AML-193 (cell line): Measurements from ENCODE around the gene NIPBL.
"Not testable (repeated sequence)": the region's sequence is repeated elsewhere in the genome, so short reads cannot be mapped to it uniquely, and the experiment has no call there.

Experiments
- DNase-seq, 2 experiments: peaks; one replicate each; lab custom pipeline; 2025; lab: John Stamatoyannopoulos, UW

Gene NIPBL

DNA sequence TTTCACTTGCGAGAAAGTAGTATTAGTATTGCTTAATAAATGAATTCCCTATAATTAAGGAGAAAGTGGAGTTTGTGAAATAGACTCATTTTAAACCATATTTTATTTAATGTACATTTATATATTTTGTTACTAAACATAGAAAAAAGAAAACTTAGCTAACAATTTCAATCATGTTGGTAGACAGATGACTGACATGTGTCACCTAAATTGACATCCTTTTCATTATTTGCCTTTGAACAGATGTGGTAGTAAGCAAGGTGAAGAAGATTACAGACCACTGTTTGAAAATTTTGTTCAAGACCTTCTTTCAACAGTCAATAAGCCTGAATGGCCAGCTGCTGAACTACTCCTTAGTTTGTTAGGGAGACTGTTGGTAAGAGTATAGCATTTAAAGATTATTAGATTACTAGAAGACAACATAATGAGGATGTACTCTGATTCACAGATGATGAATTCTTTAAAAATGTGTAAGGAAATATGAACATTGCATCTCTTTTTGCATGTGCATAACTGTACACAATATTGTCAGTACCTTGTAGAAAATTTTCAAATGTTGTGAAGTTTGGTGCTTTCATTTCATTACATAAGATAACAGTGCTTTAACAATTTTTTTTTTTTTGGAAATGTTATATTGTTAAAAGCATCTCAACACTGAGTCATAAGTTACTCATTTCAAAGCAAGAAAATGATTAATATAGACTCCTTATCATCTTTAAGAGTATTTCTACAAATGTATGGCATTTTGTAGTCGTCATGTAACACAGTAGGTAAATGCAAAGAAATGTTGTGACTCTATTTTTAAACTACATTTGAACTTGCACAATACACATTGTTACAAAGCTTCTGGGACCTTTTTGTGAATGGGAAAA lies 139.5 kb downstream of the NIPBL start:
- DNase-seq: no peak

- no peak for DNase-seq
Observed at GRCh38 chr5:37028910-37029309, 152.3 kb downstream of the NIPBL start.

DNA sequence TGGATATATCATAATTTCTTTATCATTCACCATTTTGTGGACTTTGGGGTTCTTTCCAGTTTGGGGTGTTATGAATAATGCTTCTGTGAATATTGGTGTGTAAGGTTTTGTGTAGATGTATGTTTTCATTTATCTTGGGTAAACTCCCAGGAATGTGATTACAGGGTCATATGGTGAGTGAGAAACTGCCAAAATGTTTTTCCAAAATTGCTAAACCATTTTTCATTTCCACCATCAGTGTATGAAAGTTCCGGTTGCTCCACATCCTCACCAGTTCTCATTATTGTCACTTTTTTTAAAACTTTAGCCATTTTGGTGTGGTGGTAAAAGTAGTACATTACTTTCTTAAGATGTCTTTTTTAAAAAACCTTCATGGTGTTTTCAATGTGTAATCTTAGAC lies 152.9 kb downstream of the NIPBL start:
- no peak for DNase-seq

GRCh38 chr5:37034955-37035354 lies 158.4 kb downstream of the NIPBL start:
- no peak for DNase-seq

DNA sequence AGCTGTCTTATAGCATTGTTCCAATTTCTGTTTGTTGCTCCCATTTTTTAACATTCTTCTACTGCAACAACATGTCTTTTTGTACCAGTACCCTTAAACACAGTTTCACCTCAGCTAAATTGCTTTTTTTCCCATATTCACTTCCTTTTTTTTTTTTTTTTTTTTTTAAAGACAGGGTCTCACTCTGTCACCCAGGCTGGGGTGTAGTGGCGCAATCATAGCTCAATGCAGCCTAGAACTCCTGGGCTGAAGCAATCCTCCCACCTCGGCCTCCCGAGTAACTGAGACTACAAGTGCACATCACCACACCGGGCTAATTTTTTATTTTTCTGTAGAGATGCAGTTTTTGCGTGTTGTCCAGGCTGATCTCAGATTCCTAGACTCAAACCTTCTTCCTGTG lies 161.3 kb downstream of the NIPBL start:
- DNase-seq: no peak

DNA sequence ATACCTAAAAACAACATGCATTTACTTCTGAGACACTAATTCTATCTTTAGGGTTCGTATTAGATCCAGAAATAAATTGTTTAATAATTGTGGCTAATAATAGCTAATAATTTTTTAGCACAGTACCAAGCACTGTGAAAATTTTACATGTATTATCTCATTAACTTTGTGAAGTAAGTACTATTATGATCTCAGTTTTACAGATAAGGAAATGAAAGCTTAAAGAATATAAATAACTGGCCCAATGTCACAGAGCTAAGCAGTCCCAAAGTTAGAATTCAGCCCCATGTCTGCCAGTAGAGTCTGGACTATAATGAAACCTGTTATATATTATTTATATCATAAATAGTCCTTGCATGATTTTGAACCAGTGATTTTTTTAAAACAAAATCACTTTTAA lies 163.3 kb downstream of the NIPBL start:
- DNase-seq: no peak

DNA sequence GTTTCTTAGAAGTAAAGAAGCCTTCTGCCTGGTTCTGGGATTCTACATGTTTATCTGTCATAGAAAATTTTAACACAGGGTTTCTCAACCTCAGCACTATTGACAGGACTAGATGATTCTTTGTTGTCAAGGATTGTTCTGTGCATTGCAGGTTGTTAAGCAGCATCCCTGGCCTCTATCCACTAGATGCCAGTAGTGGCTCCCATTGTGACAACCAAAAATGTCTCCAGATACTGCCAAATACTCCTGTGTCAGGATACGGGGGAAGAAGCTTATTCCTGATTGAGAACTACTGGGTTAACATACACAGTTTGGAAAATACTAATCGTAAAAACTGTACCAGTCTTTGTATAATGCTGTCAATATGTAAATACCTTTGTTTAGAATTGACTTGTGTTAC lies 167.1 kb downstream of the NIPBL start:
- DNase-seq: peak in 1 of 2 experiments; percentile 7

DNA sequence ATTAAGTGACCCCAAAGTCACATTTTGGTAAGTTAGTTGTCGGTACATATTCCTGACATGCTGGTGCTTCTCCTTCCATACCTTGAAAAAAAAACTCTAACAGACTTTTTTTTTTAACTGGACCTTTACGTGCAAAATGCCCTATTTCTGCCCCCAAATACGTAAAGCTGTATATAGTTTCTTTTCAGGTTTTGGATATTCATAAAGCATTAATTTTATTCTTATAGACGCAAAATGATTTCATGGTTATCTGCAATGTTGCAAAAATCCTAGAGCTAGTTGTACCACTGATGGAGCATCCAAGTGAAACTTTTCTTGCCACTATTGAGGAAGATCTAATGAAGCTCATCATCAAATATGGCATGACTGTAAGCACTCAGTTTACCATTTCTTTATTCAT lies 167.6 kb downstream of the NIPBL start:
- DNase-seq: no peak

- no peak for DNase-seq
Observed at GRCh38 chr5:37045703-37046102, 169.1 kb downstream of the NIPBL start.

DNA sequence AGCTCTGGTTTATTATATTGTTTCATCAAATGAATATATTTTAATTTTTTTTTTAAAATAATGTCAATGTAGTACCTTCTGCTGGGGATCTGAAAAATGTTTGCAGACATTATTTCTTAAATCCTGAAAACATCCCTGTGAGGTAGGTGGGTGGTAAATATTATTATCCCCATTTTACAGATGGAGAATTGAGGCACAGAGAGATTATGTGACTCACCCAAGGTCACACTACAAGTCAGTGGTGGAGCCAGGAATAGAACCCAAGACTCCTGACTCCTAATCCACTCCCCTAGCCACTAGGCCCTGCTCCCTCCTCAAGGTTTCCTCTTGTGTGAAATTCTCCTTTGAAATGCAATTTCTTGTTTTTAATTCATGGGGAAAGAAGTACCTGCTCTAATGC lies 171.4 kb downstream of the NIPBL start:
- no peak for DNase-seq

- no peak for DNase-seq
Observed at GRCh38 chr5:37054391-37054790, 177.8 kb downstream of the NIPBL start.

DNA sequence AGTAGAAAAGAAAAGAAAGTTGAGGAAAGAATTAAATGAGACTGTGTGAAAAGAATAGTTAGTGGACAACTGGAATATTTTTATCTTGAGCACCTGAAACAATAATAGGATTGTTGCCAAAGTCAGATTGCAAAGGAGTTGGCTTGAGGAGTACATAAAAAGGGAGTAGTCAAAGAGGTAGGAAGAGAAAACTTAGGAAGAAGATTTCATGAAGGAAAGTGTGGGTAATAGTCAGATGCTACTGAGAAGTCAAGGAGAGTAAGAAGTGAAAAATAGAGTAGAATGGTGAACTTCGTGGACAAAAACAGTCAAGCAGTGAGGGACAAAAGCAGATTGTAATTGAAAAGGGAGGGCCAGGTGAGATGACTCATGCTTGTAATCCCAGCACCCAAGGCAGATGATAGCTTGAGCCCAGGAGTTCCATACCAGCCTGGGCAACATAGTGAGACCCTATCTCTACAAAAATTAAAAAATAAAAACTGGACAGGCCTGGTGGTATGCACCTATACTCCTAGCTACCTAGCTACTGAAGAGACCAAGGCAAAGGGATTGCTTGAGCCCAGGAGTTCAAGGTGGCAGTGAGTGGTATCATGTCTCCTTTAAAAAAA lies 178.9 kb downstream of the NIPBL start:
- no peak for DNase-seq

- no peak for DNase-seq
Observed at GRCh38 chr5:37056762-37057161, 180.2 kb downstream of the NIPBL start.

GRCh38 chr5:37060030-37060429 lies 183.5 kb downstream of the NIPBL start:
- DNase-seq: no peak

DNA sequence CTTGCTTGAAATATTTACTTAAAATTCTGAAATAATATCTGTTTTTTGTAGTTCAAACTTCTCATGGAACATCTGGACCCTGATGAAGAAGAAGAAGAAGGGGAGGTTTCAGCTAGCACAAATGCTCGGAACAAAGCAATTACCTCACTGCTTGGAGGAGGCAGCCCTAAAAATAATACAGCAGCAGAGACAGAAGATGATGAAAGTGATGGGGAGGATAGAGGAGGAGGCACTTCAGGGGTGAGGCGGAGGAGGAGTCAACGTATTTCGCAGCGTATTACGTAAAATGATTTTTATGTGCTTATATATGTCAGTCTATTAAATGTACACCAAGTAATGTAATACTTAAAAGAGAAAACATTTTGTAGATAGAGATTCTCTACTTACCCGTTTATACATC lies 187.2 kb downstream of the NIPBL start:
- DNase-seq: no peak

- DNase-seq: no peak
Observed at GRCh38 chr5:37064442-37064841, 187.9 kb downstream of the NIPBL start.

- no peak for DNase-seq
Observed at GRCh38 chr5:37071487-37071886, 194.9 kb downstream of the NIPBL start.

DNA sequence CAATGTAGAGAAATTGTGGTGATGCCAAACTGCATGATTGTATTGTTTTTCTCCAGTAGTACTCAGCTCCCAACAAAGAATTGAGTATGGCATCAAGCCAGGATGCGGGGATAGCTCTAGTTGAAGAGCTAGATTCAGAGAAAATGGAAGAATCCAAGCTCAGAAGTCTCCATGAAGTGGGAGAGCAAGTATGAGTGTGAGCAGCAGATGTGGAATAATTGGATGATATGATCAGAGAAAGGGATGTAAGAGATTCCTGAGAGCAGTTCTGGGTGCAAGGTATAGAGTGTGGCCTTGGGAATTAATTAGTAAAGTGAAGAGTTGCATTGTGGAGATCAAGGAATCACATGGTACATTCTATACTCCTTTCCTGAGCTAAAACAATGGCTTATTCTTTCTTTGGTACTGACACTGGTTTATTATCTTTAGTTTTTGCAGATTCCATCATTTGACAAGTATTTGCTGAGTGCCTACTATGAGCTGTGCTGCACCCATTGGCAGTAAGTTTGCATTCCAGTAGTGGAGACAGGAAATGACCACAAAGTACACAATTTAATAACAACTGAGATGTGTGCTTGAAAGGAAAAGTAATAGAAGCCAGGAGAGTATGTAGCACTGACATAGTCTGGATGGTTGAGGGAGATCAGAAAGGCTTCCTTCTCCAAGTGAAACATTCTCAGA lies 195.5 kb downstream of the NIPBL start:
- no peak for DNase-seq

DNA sequence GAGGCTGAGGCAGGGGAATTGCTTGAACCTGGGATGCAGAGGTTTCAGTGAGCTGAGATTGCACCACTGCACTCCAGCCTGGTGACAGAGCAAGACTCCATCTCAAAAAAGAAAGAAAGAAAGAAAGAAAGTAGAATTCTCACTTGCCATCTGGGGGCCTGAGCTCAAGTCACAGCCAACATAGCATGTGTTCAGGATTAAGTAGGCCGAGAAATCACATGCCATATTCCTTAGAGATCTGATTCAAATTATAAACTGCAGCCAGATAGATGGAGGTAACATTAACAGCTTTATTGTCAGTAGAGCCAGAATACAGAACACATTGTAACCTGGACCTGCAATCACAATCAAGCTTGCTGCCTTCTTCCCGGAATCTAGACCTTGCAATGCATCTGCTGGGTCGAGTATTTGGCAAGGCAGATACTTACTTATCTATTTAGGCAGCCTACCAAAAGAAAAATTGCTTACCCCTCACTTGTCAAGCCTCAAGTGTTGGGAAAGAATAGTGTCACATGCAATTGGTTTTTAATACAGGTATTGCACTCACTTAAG lies 198.9 kb downstream of the NIPBL start:
- no peak for DNase-seq

DNA sequence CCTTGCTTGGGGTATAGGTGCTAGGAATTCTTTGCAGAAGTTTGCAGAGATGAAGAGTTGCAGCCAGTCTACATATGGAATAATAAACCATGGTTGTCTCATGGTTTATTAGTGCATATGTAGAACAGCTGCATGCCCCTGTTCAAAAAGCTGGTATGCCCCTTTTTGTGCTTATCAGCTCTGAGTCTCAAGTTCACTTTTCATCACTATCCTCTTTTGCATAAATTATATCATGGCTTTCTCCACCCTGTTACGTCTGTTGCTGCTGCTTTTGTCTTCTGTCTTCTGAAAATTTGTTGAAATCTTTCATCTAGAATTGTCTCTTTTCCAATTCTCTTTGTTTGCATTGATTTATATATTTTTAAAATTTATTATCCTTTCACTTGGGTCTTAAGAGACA lies 200.6 kb downstream of the NIPBL start:
- DNase-seq: no peak

DNA sequence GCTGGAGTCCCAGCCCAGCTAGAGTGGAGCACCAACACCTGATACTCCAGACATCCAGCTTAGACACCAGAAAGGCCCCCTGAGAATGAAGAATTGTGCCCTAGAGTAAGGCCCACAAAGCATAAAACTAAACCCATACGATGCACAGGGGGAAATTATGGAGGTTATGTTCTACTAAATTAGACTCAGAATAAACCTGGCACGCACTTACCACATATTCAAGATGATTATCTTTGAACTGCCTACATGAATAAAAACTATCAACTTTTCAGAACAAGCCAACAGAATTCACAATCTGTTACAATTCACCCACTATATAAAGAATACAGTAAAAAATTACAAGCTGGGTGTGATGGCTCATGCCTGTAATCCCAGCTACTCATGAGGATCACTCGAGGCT lies 204.1 kb downstream of the NIPBL start:
- DNase-seq: no peak

DNA sequence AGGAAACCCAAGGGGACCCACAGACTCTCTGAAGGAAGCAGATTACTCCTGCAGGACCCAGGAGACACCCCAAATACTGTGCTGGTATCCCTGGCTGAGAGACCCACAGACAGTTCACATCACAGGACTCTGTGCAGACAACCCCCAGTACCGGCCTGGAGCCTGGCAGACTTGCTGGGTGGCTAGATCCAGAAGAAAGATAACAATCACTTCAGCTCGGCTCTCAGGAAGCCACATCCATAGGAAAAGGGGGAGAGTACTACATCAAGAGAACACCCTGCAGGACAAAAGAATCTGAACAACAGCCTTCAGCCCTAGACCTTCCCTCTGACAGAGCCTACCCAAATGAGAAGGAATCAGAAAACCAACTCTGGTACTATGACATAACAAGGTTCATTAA lies 206.4 kb downstream of the NIPBL start:
- DNase-seq: not testable (repeated sequence)

- not testable (repeated sequence) for DNase-seq
Observed at GRCh38 chr5:37086026-37086425, 209.5 kb downstream of the NIPBL start.
